ENCODE results near the gene APOC4. TPM values are rescaled to one million over a fixed set of nuclear protein-coding genes. Genes with fewer than 3 reads are reported as not detected.
A peak's percentile ranks its signal among the peaks of the same experiment; 100 is the strongest.
"Not testable (repeated sequence)": the region's sequence is repeated elsewhere in the genome, so short reads cannot be mapped to it uniquely, and the experiment has no call there.

Gene APOC4
- polyA plus RNA-seq, 1 donor: not detected

DNA sequence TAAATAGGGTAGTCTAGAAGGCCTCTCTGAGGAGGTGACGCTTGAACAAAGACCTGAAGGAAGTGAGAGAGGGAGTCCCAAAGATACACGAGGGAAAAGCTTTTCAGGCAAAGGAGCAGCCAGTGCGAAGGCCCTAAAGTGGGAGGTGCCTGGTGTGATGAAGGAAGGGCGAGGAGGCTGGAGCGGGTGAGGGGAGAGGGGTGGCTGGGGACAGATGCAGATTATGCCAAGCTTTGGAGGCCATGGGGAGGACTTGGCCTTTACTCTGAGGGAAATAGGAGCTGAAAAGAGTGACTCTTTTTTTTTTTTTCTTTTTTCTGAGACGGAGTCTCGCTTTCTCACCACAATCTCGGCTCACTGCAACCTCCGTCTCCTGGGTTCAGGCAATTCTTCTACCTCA is 16.1 kb downstream of the APOC4 start:
- no peak for DNase-seq

DNA sequence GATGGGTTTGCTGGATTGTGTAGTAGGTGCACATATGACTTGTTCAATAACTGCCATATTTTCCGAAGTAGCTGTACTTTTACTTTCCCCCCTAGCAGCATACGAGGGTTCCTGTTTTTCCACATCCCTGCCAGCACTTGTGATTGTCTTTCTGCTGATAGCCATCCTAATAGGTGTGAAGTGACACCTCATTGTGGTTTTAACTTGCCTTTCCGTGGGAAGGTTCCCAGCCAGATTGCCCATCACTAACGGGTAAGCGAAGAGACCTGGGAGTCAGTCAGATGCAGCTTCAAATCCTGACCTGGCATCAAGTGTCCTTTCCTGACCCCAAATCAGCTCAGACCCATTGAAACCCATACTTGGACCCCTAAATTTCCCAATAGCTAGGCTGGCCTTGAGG is 17.7 kb downstream of the APOC4 start:
- DNase-seq: no peak

GRCh38 chr19:44960906-44961728 is 19.1 kb downstream of the APOC4 start:
- DNase-seq: no peak

DNA sequence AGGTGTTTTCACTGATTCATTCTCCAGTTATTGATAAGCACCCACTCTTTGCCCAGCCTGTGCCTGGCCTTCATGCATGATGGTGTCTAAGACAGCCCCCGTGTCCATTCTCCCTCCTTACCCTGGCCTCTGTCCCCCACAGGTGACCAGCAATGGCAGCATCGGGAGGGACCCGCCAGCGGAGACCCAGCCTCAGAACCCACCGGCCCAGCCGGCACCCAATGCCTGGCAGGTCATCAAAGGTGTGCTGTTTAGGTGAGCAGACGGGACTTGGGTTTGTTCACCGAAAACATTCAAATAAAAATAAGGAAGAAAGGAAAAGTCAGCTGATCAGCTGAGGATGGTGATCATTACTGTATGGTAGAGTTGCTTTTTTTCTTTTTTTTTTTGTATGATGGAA is 19.8 kb downstream of the APOC4 start:
- DNase-seq: no peak

- DNase-seq: no peak
Observed at GRCh38 chr19:44968118-44968517, 26.1 kb downstream of the APOC4 start.

GRCh38 chr19:44968670-44969069 is 26.6 kb downstream of the APOC4 start:
- DNase-seq: no peak

GRCh38 chr19:44969437-44969836 is 27.4 kb downstream of the APOC4 start:
- DNase-seq: no peak

DNA sequence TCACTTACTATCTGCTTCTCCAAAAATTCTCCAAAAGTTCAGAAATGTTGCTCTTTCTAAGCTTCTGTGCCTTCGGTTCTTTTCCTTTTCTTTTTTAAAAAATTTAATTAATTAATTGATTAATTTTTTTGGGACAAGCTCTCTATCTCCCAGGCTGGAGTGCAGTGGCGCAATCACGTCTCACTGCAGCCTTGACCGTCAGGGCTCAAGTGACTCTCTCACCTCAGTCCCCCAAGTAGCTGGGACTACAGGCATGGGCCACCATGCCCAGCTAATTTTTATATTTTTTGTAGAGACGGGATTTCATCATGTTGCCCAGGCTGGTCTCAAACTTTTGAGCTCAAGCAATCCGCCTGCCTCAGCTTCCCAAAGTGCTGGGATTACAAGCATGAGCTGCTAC is 29.4 kb downstream of the APOC4 start:
- DNase-seq: not testable (repeated sequence)

DNA sequence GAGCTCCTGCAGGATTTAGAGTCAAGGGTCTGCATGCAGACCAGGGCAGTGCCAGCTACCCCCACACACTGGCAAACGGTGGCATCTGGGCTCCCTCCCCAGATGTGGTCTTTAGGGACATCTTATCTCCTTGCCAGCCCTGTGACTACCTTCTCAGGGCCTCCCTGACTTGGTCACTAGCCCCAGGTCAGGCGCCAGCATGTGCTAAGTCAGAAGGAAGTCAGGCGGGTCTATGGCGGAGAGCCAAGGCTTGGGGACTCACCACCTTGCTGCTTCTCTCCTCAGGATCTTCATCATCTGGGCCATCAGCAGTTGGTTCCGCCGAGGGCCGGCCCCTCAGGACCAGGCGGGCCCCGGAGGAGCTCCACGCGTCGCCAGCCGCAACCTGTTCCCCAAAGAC is 30.8 kb downstream of the APOC4 start:
- DNase-seq: no peak

DNA sequence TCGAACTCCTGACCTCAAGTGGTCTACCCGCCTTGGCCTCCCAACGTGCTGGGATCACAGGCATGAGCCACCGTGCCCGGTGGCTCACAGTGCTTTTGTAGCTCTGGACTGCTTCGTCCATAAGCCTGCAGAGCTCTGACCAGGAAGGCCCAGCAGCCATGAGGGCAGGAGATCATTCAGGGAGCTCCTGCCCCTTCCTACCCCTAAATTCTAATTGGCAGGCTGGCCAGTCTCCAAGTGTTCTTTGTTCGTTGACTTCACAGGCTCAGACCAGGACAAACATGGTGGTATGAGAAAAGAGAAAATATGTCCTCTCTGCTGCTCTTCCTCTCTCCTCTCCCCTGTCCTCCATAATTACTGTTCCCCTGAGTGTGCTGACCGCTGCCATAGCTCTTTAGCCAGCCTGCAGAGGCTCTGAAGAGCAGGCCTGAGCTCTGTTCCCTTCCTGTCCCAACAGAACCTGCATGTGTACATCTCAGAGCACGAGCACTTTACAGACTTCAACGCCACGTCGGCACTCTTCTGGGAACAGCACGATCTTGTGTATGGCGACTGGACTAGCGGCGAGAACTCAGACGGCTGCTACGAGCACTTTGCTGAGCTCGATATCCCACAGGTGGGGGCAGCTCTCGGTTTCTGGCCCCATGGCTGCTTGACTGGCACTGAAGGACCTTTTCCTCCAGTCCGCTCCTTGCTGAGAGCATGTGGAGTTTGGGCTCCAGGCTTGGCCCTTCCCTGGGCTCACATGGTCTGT is 32.1 kb downstream of the APOC4 start:
- no peak for DNase-seq

DNA sequence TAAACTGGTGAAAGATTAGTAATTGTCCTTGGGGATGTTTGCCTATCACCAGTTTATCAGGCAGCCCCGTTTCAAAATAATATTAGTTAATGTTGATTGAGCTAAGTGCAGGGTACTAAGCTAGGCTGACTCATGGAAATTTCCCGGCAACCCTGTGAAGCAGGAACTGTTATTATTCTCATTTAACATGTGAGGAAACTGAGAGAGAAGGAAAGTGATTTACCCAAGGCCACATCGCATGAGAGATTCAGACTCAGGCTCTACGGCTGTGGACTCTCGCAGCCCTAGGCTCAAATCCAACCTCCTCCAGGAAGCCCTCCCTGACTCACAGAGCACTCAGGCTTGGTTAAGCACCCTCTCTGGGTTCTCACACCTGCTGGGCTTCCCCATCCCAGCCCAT is 32.8 kb downstream of the APOC4 start:
- no peak for DNase-seq

GRCh38 chr19:44975444-44975843 is 33.4 kb downstream of the APOC4 start:
- DNase-seq: no peak

DNA sequence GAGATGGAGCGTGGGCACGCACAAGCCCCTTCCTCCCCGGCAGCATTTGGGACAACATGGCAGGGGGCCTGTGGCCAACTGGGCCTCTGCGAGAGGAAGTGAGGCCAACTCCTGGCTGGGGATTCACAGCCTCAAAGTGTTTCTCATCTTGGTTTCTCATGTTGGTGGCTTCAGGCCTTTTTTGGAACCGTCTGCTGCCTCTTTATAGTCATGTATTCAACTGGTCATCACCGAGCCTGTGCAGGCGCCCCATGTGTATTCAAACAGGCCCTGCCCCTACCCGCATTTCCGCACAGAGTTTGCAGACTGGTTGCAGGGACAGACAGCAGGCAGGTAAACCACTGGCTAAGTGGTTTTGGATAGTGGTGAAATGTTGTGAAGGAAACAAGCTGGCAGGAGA is 42.0 kb downstream of the APOC4 start:
- DNase-seq: no peak

DNA sequence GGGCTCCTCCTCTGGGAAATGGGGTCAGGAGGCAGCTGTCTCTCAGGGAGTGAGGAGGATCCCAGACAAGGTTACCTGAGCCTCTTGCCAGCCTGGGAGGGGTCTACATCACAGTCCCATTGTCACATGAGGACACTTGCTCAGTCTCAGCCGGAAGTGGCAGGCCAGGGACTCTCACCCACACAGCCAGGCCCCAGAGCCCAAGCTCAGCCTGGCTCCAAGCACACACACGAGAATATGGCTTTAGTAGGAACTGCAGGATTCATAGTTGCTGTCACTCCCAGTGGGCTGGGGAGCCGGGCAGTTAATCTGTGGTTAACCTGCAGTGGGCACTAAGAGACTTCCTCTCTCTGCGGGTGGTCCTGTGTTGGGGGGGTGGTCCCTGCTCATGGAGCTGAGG is 43.4 kb downstream of the APOC4 start:
- no peak for DNase-seq

- DNase-seq: no peak
Observed at GRCh38 chr19:44986389-44986788, 44.4 kb downstream of the APOC4 start.

DNA sequence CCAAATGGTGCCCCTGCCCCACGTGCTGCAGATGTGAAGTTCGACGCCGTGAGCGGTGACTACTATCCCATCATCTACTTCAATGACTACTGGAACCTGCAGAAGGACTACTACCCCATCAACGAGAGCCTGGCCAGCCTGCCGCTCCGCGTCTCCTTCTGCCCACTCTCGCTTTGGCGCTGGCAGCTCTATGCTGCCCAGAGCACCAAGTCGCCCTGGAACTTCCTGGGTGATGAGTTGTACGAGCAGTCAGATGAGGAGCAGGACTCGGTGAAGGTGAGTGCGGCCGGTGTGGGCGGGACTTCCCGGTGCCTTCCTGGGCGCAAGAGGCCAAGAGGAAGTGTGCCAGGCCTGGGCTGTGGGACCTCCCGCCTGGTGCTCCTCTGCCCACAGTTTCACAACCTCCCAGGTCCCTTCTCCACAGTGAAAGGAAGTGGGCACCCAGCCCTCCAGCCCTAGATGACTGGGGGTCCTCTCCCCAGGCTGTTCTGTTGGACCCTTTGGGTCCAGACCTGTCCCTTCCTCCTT is 45.2 kb downstream of the APOC4 start:
- no peak for DNase-seq

DNA sequence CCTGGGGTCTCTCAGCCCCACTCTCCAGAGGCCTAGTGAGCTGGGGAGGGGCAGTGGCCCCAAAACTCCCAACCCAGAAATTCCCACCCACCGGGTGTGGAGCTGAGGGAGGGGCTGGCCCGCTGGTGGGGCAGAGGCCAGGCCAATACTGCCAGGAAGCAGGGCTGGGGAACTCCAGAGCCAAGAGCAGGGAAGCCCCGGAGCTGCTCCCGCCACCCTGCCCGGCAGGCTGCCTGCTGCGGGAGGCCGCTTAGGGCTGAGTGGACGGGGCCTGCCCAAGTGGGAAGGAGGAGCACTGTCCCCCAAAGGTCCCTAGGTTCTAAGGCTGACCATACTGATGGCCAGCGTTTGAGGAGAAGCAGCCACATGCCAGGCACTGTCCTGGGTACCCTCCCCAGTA is 46.2 kb downstream of the APOC4 start:
- DNase-seq: no peak

- peak; percentile 40 for DNase-seq
Observed at GRCh38 chr19:44988896-44989556, 47.0 kb downstream of the APOC4 start.

DNA sequence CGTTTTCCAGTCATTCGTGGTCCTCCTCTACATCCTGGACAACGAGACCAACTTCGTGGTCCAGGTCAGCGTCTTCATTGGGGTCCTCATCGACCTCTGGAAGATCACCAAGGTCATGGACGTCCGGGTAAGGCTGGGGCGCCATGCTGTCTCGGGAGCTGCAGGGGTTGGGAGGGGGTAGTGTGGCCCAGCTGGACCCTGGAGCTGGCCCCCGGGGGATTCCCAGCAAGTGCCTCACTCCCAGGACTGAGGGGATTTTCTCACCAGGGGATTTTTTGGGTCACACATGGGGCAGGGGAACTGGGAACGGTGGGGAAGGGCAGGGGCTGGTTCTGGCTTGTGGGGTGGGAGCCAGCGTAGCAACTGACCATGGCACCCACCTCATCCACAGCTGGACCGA is 48.4 kb downstream of the APOC4 start:
- no peak for DNase-seq

DNA sequence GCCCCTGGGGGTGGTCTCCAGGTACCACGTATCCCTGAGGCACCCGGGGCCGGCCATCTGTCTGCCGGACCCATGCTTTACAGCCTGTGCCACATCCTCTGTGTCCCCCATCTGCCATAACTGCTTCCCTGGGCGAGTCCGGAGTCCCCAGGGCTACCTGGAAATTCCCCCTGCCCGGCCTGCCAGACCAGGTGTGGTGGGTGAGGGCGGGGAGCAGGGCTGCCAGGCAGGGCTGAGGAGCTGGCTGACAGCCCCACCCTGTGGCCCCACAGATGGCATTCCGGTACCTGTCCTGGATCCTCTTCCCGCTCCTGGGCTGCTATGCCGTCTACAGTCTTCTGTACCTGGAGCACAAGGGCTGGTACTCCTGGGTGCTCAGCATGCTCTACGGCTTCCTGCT is 48.9 kb downstream of the APOC4 start:
- DNase-seq: no peak

DNA sequence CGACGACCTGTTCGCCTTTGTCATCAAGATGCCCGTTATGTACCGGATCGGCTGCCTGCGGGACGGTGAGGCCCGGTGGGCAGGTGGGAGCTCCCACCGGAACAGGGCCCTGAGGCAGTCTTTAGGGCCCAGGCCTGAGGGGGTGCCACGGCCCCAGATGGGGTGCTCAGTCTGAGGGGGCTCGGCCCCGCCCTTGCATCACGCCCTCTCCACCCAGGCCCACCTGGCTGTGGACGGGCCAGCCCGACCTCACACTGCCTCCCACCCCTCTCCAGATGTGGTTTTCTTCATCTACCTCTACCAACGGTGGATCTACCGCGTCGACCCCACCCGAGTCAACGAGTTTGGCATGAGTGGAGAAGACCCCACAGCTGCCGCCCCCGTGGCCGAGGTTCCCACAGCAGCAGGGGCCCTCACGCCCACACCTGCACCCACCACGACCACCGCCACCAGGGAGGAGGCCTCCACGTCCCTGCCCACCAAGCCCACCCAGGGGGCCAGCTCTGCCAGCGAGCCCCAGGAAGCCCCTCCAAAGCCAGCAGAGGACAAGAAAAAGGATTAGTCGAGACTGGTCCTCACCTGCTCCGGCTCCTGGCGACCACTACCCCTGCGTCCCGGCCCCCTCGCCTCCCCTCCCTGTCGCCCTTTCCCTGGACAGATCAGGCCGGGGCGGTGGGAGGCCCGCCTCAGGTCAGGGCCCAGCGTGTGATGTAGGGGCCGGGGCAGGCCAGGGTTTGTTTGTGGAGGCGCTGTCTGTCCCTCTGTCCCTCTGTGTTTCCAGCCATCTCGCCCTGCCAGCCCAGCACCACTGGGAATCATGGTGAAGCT is 50.5 kb downstream of the APOC4 start:
- DNase-seq: no peak

GRCh38 chr19:44993526-44993925 is 51.5 kb downstream of the APOC4 start:
- no peak for DNase-seq
